TTC549 (cell line): ENCODE measurements around the gene PPFIA1.

ENCODE experiments used
- FAIRE-seq: peaks from 2 replicates; lab custom pipeline; 2012; peaks lifted over from hg19 to GRCh38; lab: Jason Lieb, UNC

The PPFIA1 gene

DNA sequence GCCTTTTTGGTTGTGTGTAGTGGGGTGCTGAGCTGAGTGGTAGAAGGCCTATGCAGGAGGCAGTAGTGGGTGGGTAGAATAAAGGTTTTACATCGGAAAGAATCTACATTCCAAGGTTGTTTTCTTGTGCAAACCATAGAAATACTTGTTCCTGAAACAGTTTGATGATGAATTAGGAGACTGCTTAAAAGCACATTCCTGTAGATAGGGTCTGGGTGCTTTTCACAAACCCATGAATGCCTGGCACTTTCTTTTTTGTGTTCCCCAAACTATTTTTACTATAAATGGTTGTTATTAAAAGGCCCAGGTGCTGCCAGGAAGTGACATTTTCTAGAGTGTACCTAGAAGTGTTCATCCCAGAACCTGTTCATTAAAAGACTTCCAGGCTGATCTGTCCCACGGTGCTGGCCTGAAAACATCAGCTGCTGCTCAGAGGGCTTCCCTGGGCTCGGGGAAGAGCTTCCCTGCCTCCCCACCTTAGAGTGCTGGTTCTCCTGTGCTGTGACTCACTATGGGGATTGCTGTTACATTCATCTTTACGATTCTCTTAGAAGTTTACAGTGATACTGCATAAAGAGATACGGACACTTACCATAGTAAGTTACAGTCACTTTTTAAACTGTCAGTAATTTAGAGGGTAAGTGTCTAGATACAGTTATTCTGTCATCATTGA is 27.9 kb downstream of the PPFIA1 start:
- no peak for FAIRE-seq

GRCh38 chr11:70299636-70300035 is 29.1 kb downstream of the PPFIA1 start:
- no peak for FAIRE-seq

- no peak for FAIRE-seq
Observed at GRCh38 chr11:70301191-70301590, 30.7 kb downstream of the PPFIA1 start.

GRCh38 chr11:70301721-70302418 is 31.4 kb downstream of the PPFIA1 start:
- no peak for FAIRE-seq

- no peak for FAIRE-seq
Observed at GRCh38 chr11:70302419-70302752, 31.9 kb downstream of the PPFIA1 start.

DNA sequence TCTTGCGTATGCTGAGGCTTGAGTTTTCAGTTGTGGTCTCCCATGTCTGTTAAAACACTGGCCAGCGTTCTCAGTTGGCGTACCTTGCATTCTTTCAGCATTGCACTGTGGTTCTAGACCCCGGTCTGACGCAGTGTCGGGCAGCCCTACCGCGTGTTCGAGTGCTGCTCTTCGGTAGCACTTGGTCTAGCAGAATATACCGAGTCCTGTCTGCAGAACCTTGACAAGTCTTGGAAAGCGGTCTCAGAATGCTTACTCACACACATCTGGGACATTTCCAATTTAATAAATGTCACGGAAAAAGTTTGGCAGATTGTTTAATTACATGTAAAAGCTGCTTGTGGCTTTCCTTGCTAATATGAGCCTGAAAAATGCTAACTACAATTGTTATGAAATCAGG is 32.6 kb downstream of the PPFIA1 start:
- no peak for FAIRE-seq

- FAIRE-seq = no peak
Observed at GRCh38 chr11:70304208-70304603, 33.7 kb downstream of the PPFIA1 start.

GRCh38 chr11:70305501-70305900 is 35.0 kb downstream of the PPFIA1 start:
- no peak for FAIRE-seq

DNA sequence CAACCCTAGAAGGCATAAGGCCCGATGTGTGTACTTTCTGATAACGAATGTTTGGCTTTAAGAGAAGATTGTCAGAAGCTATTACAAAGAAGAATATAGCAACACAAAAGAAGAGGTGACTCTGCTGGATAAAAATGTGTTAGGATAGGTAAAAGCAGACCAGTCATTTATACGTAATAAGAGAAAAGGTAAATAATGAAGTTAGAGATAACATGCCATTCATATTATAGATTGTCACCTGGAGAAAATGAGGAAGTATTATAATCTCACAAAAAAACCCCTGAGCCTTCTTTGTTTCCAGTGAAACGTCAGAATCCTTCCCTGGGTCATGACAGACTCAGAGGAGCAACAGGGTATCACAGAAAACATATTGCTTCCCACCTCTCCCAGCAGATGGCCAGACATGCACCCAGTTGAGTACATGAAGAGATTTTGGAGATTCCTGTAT is 36.1 kb downstream of the PPFIA1 start:
- FAIRE-seq = no peak

GRCh38 chr11:70307176-70307575 is 36.7 kb downstream of the PPFIA1 start:
- FAIRE-seq = no peak

- no peak for FAIRE-seq
Observed at GRCh38 chr11:70311616-70312015, 41.1 kb downstream of the PPFIA1 start.

GRCh38 chr11:70312401-70313357 is 42.2 kb downstream of the PPFIA1 start:
- no peak for FAIRE-seq

- FAIRE-seq = no peak
Observed at GRCh38 chr11:70313945-70314344, 43.5 kb downstream of the PPFIA1 start.

GRCh38 chr11:70314730-70315129 is 44.2 kb downstream of the PPFIA1 start:
- FAIRE-seq = no peak

DNA sequence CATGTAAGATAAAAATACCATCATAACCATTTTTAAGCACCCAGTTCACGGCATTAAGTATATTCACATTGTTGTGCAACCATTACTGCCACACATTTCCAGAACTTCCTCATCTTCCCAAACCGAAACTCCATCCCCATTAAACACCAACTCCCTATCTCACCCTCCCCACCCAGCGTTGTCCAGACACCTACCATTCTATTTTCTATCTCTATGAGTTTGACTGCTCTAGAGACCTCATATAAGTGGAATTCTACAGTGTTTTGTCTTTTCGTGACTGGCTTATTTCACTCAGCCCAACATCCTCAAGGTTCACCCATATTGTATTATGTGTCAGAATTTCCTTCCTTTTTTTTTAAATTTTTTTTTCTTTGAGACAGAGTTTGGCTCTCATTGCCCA is 45.2 kb downstream of the PPFIA1 start:
- FAIRE-seq = no peak

GRCh38 chr11:70317581-70318305 is 47.3 kb downstream of the PPFIA1 start:
- no peak for FAIRE-seq

- FAIRE-seq = no peak
Observed at GRCh38 chr11:70319396-70320076, 49.0 kb downstream of the PPFIA1 start.

- FAIRE-seq = no peak
Observed at GRCh38 chr11:70322666-70323065, 52.2 kb downstream of the PPFIA1 start.

DNA sequence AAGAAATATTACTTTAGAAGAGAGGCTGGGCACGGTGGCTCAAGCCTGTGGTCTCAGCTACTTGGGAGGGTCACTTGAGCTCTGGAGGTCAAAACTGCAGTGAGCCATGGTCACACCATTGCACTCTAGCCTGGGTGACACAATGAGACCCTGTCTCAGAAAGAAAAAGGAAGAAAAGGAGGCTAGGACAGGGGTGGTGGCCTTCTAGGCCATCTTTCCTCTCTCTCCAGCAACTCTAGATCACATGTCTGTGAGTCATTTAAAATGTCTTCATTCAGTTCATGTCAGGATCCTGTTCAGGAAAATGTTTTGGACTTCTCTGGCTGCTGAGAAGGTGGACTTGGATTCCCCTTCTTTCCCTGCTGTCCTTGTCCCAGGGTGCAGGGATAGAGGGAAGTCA is 53.3 kb downstream of the PPFIA1 start:
- no peak for FAIRE-seq

- FAIRE-seq = no peak
Observed at GRCh38 chr11:70324376-70325115, 54.1 kb downstream of the PPFIA1 start.

- no peak for FAIRE-seq
Observed at GRCh38 chr11:70325824-70326223, 55.3 kb downstream of the PPFIA1 start.
